Muscle of leg (tissue), 11 donors: Measurements from ENCODE around the gene ENTPD2. TPM values are rescaled to one million over a fixed set of nuclear protein-coding genes. Genes with fewer than 3 reads are reported as not detected.

ENCODE experiments used
- DNase-seq: peaks from one replicate; pipeline ENCODE4 v3.0.0; 2013
- H3K27ac ChIP-seq: one replicate; pipeline ENCODE4 v1.5.1; 2013; ENCODE audit warnings: mild to moderate bottlenecking, low read length, control low read depth
- H3K27me3 ChIP-seq: one replicate; pipeline ENCODE4 v1.6.1; 2013; ENCODE audit warnings: low read length; ENCODE audit not compliant: control insufficient read depth, insufficient read depth
- H3K36me3 ChIP-seq: one replicate; pipeline ENCODE4 v1.6.1; 2013; ENCODE audit warnings: low read length; ENCODE audit not compliant: control insufficient read depth, insufficient read depth
- H3K4me1 ChIP-seq: one replicate; pipeline ENCODE4 v1.6.1; 2013; ENCODE audit warnings: low read length; ENCODE audit not compliant: control insufficient read depth, insufficient read depth
- H3K4me3 ChIP-seq: one replicate; pipeline ENCODE4 v1.5.1; 2013; ENCODE audit warnings: low read length, control low read depth
- H3K9me3 ChIP-seq: replicated peaks from 2 replicates; pipeline ENCODE4 v1.6.1; 2013; ENCODE audit warnings: low read depth, low read length; ENCODE audit not compliant: control insufficient read depth
- WGBS: methylation state at CpG from one replicate; pipeline ENCODE4 v1.1.5; 2013; ENCODE audit warnings: missing lambda C conversion rate; ENCODE audit not compliant: insufficient coverage; 5-methylcytosine and 5-hydroxymethylcytosine counted together
- polyA plus RNA-seq, 8 donors: library from polyadenylated mRNA; unstranded; fragments of 120-200 nt; gene quantifications; one replicate each; pipeline versions ENCODE4 v1.2.1 to v1.2.3, GENCODE V29; 2013; ENCODE audit warnings: inconsistent platforms in 1 of 8, low replicate concordance in 1 of 8; ENCODE audit not compliant: insufficient read length in 8 of 8, insufficient read depth in 1 of 8
- total RNA-seq: library from RNA; stranded (reverse); fragments of 120-200 nt; gene quantifications from one replicate; pipeline ENCODE4 v1.2.4, GENCODE V29; 2013

Gene ENTPD2
- total and polyA plus RNA-seq, 9 donors = 3.7 to 20.6 (median 13.0) TPM

- DNase-seq = no peak
- Histone ChIP-seq H3K27ac (peak overlapping the region; percentile 55), H3K4me1 (peaks cover 34% of the 10 kb centered on the region), H3K27me3 (peaks cover 59% of the 10 kb centered on the region), H3K9me3 (no peaks in the 10 kb centered on the region), H3K36me3 (peaks cover 7% of the 10 kb centered on the region), H3K4me3 (peak overlapping the region; percentile 45)
- 33% methylated on average over 14 of the region's 18 CpGs for WGBS
These were observed 9.2 kb downstream of the ENTPD2 start for GRCh38 chr9:137044502-137045177.

GRCh38 chr9:137044037-137044436 lies 9.8 kb downstream of the ENTPD2 start:
- whole genome bisulfite sequencing = 63% methylated on average over 12 of the region's 12 CpGs
- peaks cover 53% of the 10 kb centered on the region for H3K27me3 ChIP-seq
- H3K9me3 ChIP-seq = no peaks in the 10 kb centered on the region
- no peak for DNase-seq
- peak overlapping the region; percentile 55 for H3K27ac ChIP-seq
- peaks cover 10% of the 10 kb centered on the region for H3K36me3 ChIP-seq
- peaks cover 31% of the 10 kb centered on the region for H3K4me1 ChIP-seq
- no peak overlapping the region for H3K4me3 ChIP-seq

- peaks cover 44% of the 10 kb centered on the region for H3K27me3 ChIP-seq
- 67% methylated on average over 32 of the region's 36 CpGs for WGBS
- peaks cover 29% of the 10 kb centered on the region for H3K4me1 ChIP-seq
- H3K9me3 ChIP-seq = no peaks in the 10 kb centered on the region
- DNase-seq = no peak
- peak overlapping the region; percentile 20 for H3K27ac ChIP-seq
- peaks cover 15% of the 10 kb centered on the region for H3K36me3 ChIP-seq
- H3K4me3 ChIP-seq = no peak overlapping the region
These were observed 10.8 kb downstream of the ENTPD2 start for GRCh38 chr9:137042751-137043727.

- H3K4me3 ChIP-seq = no peak overlapping the region
- H3K36me3 ChIP-seq = peaks cover 15% of the 10 kb centered on the region
- no peak for DNase-seq
- WGBS = 37% methylated on average over 9 of the region's 16 CpGs
- no peaks in the 10 kb centered on the region for H3K9me3 ChIP-seq
- no peak overlapping the region for H3K27ac ChIP-seq
- peaks cover 23% of the 10 kb centered on the region for H3K4me1 ChIP-seq
- peaks cover 25% of the 10 kb centered on the region for H3K27me3 ChIP-seq
These were observed 12.7 kb downstream of the ENTPD2 start for GRCh38 chr9:137041124-137041523.

- no peak overlapping the region for H3K4me3 ChIP-seq
- DNase-seq = no peak
- WGBS = 70% methylated on average over 19 of the region's 23 CpGs
- no peak overlapping the region for H3K27ac ChIP-seq
- H3K36me3 ChIP-seq = peaks cover 15% of the 10 kb centered on the region
- no peaks in the 10 kb centered on the region for H3K9me3 ChIP-seq
- H3K4me1 ChIP-seq = peaks cover 23% of the 10 kb centered on the region
- H3K27me3 ChIP-seq = peaks cover 23% of the 10 kb centered on the region
These were observed 13.3 kb downstream of the ENTPD2 start for GRCh38 chr9:137040568-137040967.

GRCh38 chr9:137039611-137040366 lies 14.1 kb downstream of the ENTPD2 start:
- WGBS = 91% methylated on average over 14 of the region's 32 CpGs
- no peak for DNase-seq
- Histone ChIP-seq H3K4me1 (peaks cover 23% of the 10 kb centered on the region), H3K9me3 (no peaks in the 10 kb centered on the region), H3K27ac (no peak overlapping the region), H3K4me3 (no peak overlapping the region), H3K36me3 (peaks cover 15% of the 10 kb centered on the region), H3K27me3 (peaks cover 15% of the 10 kb centered on the region)

GRCh38 chr9:137038916-137039315 lies 14.9 kb downstream of the ENTPD2 start:
- Histone ChIP-seq H3K36me3 (peaks cover 15% of the 10 kb centered on the region), H3K27ac (no peak overlapping the region), H3K9me3 (no peaks in the 10 kb centered on the region), H3K27me3 (peaks cover 10% of the 10 kb centered on the region), H3K4me3 (no peak overlapping the region), H3K4me1 (peaks cover 20% of the 10 kb centered on the region)
- 89% methylated on average over 4 of the region's 9 CpGs for WGBS
- DNase-seq = no peak

GRCh38 chr9:137037483-137037882 lies 16.4 kb downstream of the ENTPD2 start:
- Histone ChIP-seq H3K27me3 (peaks cover 3% of the 10 kb centered on the region), H3K4me3 (no peak overlapping the region), H3K9me3 (no peaks in the 10 kb centered on the region), H3K27ac (no peak overlapping the region), H3K4me1 (peaks cover 14% of the 10 kb centered on the region), H3K36me3 (peaks cover 15% of the 10 kb centered on the region)
- no peak for DNase-seq
- WGBS = 100% methylated on average over 2 of the region's 10 CpGs

GRCh38 chr9:137037035-137037434 lies 16.8 kb downstream of the ENTPD2 start:
- Histone ChIP-seq H3K36me3 (peaks cover 15% of the 10 kb centered on the region), H3K9me3 (no peaks in the 10 kb centered on the region), H3K27ac (no peak overlapping the region), H3K27me3 (peaks cover 3% of the 10 kb centered on the region), H3K4me3 (no peak overlapping the region), H3K4me1 (peaks cover 16% of the 10 kb centered on the region)
- DNase-seq = no peak
- 83% methylated on average over 6 of the region's 13 CpGs for WGBS
